ENCODE results near the gene CHCHD3.

CHCHD3 gene

GRCh38 chr7:132869166-132869861, 212.6 kb downstream of the CHCHD3 start:
- no peak for TF ChIP-seq CTCF (conservative IDR thresholded peaks at IDR 0.05)
- no peak overlapping the region for H3K27ac ChIP-seq

- no peak overlapping the region for H3K27ac ChIP-seq
- TF ChIP-seq CTCF (conservative IDR thresholded peaks at IDR 0.05) = no peak
These were observed 215.3 kb downstream of the CHCHD3 start for GRCh38 chr7:132866551-132866950.

DNA sequence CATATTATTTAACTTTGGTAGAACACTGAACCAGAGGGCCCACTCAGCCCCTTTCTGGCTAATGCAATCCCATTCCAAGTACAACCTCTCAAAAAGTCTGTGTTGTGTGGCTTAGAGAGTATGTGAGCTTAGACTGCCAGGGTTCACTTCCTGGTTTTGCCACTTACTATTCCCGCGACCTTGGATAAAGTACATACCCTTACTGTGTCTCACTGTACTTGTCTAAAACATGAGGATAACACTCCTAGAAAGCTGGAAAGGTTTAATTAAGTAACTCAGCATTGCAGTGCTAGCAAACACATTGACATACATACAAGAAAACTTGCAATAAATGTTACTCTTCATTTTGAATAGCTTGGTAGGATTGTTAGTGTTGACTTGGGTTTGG, 215.8 kb downstream of the CHCHD3 start:
- TF ChIP-seq CTCF (conservative IDR thresholded peaks at IDR 0.05) = no peak
- no peak overlapping the region for H3K27ac ChIP-seq

GRCh38 chr7:132865366-132866143, 216.3 kb downstream of the CHCHD3 start:
- no peak for TF ChIP-seq CTCF (conservative IDR thresholded peaks at IDR 0.05)
- H3K27ac ChIP-seq = no peak overlapping the region

GRCh38 chr7:132861940-132862554, 219.8 kb downstream of the CHCHD3 start:
- TF ChIP-seq CTCF (conservative IDR thresholded peaks at IDR 0.05) = no peak
- no peak overlapping the region for H3K27ac ChIP-seq

GRCh38 chr7:132861424-132861823, 220.5 kb downstream of the CHCHD3 start:
- no peak for TF ChIP-seq CTCF (conservative IDR thresholded peaks at IDR 0.05)
- H3K27ac ChIP-seq = no peak overlapping the region

- no peak for TF ChIP-seq CTCF (conservative IDR thresholded peaks at IDR 0.05)
- H3K27ac ChIP-seq = no peak overlapping the region
These were observed 222.7 kb downstream of the CHCHD3 start for GRCh38 chr7:132859199-132859598.
